Measurements from ENCODE around the gene PMM2. TPM values are rescaled to one million over a fixed set of nuclear protein-coding genes. Genes with fewer than 3 reads are reported as not detected.

PMM2 gene
- total RNA-seq, 4 donors from 2014 or later = 15.4 to 29.0 (median 20.3) TPM

DNA sequence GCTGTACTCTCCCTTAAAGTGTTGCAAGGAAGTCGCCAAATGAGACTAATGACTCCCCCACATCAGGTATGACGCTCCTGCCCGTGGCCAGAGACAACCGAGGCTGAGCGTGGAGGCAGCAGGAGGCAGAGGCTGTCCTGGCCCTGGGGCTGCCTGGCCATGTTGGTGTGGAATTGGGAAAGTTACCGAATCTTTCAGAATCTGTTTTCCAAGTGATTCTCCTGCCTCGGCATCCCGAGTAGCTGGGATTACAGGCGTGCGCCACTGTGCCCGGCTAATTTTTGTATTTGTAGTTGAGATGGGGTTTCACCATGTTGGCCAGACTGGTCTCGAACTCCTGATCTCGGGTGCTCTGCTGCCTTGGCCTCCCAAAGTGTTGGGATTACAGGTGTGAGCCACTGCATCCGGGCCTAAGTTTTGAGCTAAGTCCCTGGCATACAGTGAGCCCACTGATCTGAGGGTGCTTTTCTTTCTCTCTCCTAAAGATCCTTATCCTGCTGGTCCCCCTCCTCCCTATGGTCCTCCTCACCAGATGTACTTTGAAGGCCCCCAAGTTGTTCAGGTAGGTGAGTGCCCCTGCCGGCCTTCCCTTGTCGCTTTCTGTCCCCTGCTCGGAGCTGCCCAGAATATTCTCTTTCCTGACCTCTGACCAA, 85.2 kb downstream of the PMM2 start:
- ATAC-seq = no peak
- Histone ChIP-seq H3K4me1 (peaks cover 0 to 26% (median 10%) of the 10 kb centered on the region in 3 donors), H3K9me3 (no peaks in the 10 kb centered on the region), H3K36me3 (no peaks in the 10 kb centered on the region), H3K27me3 (peaks cover 56% of the 10 kb centered on the region), H3K4me3 (no peak overlapping the region), H3K27ac (no peak overlapping the region)
- TF ChIP-seq POLR2AphosphoS5 (IDR thresholded peaks at IDR 0.05) (no peak), POLR2A (IDR thresholded peaks at IDR 0.05) (no peak), CTCF (IDR thresholded peaks at IDR 0.05) (no peak), EP300 (IDR thresholded peaks at IDR 0.05) (no peak)
- WGBS, 2 donors (ENCODE audit: low coverage in 1 of 2) = 84% methylated on average over 15 of the region's 17 CpGs; no CpG with 5 or more reads in 1 of the 2 donors

- Histone ChIP-seq H3K27ac (no peak overlapping the region), H3K27me3 (peaks cover 46% of the 10 kb centered on the region), H3K36me3 (peaks cover 0 to 20% of the 10 kb centered on the region in 2 donors), H3K9me3 (no peaks in the 10 kb centered on the region), H3K4me3 (no peak overlapping the region), H3K4me1 (peaks cover 0 to 27% (median 7%) of the 10 kb centered on the region in 3 donors)
- no peak for ATAC-seq
- TF ChIP-seq POLR2A (IDR thresholded peaks at IDR 0.05) = no peak
- TF ChIP-seq POLR2AphosphoS5 (IDR thresholded peaks at IDR 0.05) = peak; percentile 14
- WGBS, 2 donors (ENCODE audit: low coverage in 1 of 2) = 6 to 25% methylated on average over 5 to 7 of the region's 20 CpGs
Measured at GRCh38 chr16:8885674-8886592, 88.3 kb downstream of the PMM2 start.

- H3K4me1 ChIP-seq = peaks cover 0 to 27% (median 7%) of the 10 kb centered on the region in 3 donors
- TF ChIP-seq POLR2A (IDR thresholded peaks at IDR 0.05) = no peak
- TF ChIP-seq POLR2AphosphoS5 (IDR thresholded peaks at IDR 0.05) = no peak
- no peak for TF ChIP-seq CTCF (IDR thresholded peaks at IDR 0.05)
- no peak for TF ChIP-seq EP300 (IDR thresholded peaks at IDR 0.05)
- WGBS, 2 donors (ENCODE audit: low coverage in 1 of 2) = 67 to 74% methylated on average over 11 to 13 of the region's 19 CpGs
- ATAC-seq = no peak
- H3K4me3 ChIP-seq = no peak overlapping the region
- H3K36me3 ChIP-seq = peaks cover 0 to 28% of the 10 kb centered on the region in 2 donors
- H3K27me3 ChIP-seq = peaks cover 38% of the 10 kb centered on the region
- no peak overlapping the region for H3K27ac ChIP-seq
- H3K9me3 ChIP-seq = no peaks in the 10 kb centered on the region
Measured at GRCh38 chr16:8886593-8887430, 89.2 kb downstream of the PMM2 start.

DNA sequence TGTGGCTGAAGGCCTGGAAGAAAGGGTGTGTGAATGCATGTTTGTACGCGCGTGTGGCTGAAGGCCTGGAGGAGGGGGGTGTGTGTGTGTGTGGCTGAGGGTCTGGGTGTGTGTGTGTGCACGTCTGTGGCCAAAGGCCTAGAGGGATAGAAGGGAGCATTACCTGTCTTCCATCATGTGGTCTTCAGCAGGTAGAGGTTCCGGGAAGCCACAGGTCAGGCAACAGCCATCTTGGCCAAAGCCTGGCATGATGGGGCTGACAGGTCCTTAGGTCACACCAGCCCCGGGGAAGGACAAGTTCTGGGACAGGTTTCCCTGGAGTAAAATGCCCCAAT, 89.8 kb downstream of the PMM2 start:
- no peak overlapping the region for H3K4me3 ChIP-seq
- H3K9me3 ChIP-seq = no peaks in the 10 kb centered on the region
- H3K27ac ChIP-seq = no peak overlapping the region
- 78% methylated on average over 4 of the region's 6 CpGs; no CpG with 5 or more reads in 1 of the 2 donors for WGBS, 2 donors (ENCODE audit: low coverage in 1 of 2)
- peaks cover 0 to 27% (median 7%) of the 10 kb centered on the region in 3 donors for H3K4me1 ChIP-seq
- H3K27me3 ChIP-seq = peaks cover 33% of the 10 kb centered on the region
- ATAC-seq = no peak
- TF ChIP-seq POLR2A (IDR thresholded peaks at IDR 0.05) = no peak
- TF ChIP-seq POLR2AphosphoS5 (IDR thresholded peaks at IDR 0.05) = no peak
- no peak for TF ChIP-seq CTCF (IDR thresholded peaks at IDR 0.05)
- TF ChIP-seq EP300 (IDR thresholded peaks at IDR 0.05) = no peak
- peaks cover 0 to 34% of the 10 kb centered on the region in 2 donors for H3K36me3 ChIP-seq

Data from gastroesophageal sphincter (tissue), 4 donors.